ENCODE results near the gene DHDH.

- TF ChIP-seq CTCF (IDR thresholded peaks at IDR 0.05), result no peak
- TF ChIP-seq POLR2A (IDR thresholded peaks at IDR 0.05), result no peak
Observed at GRCh38 chr19:48900477-48901406, 32.8 kb upstream of the DHDH start.

All from heart left ventricle (tissue), 13 donors.